RWPE1 (cell line): ENCODE measurements around the gene NFIA.

Experiments used
- CTCF ChIA-PET: fragments of 350-600 bp; sonication (Branson Sonifier 250); formaldehyde crosslinking; extraction: SDS; loops from one replicate; lab custom pipeline; 2021; lab: Yijun Ruan, JAX
- POLR2A ChIA-PET: fragments of 400-600 bp; formaldehyde crosslinking; extraction: SDS; loops from one replicate; lab custom pipeline; 2020; ENCODE audit warnings: antibody characterized with exemption; ENCODE audit not compliant: low non-redundant PET; lab: Yijun Ruan, JAX
- DNase-seq: peaks from one replicate; pipeline ENCODE4 v3.0.0; 2012; ENCODE audit warnings: low spot score
- H3K27ac ChIP-seq: fragments of 450-650 bp; 2 replicates; pipeline ENCODE4 v1.5.1; 2017
- TF ChIP-seq, protein P1 (sequence below): fragments of 450-650 bp; conservative IDR thresholded peaks from 2 replicates; pipeline ENCODE4 v1.5.1; 2017; ENCODE audit warnings: low read depth, mild to moderate bottlenecking

Gene NFIA

DNA sequence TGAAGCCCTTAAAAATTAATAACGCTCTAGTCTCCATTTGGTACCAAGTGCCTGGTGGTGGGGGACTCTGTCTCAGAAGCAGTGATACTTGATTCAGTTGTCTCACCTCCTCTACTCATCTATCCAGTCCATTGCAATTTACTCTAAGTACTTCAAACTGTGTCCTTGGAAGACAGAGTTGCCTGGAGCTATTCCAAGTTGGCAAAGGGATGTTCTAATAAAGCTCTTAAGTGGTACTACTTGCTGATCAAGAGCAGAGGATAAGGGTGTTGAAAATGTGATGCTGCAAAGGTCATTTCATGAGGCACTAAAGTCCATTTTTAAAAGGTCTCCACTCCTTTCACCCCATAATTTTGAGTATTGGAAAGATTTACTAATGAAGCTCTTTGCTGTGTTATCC is 142.2 kb downstream of the NFIA start:
- ChIA-PET POLR2A (no interaction called here), CTCF (no interaction called here)
- DNase-seq: no peak
- H3K27ac ChIP-seq: no peak overlapping the region
- TF ChIP-seq, protein P1, sequence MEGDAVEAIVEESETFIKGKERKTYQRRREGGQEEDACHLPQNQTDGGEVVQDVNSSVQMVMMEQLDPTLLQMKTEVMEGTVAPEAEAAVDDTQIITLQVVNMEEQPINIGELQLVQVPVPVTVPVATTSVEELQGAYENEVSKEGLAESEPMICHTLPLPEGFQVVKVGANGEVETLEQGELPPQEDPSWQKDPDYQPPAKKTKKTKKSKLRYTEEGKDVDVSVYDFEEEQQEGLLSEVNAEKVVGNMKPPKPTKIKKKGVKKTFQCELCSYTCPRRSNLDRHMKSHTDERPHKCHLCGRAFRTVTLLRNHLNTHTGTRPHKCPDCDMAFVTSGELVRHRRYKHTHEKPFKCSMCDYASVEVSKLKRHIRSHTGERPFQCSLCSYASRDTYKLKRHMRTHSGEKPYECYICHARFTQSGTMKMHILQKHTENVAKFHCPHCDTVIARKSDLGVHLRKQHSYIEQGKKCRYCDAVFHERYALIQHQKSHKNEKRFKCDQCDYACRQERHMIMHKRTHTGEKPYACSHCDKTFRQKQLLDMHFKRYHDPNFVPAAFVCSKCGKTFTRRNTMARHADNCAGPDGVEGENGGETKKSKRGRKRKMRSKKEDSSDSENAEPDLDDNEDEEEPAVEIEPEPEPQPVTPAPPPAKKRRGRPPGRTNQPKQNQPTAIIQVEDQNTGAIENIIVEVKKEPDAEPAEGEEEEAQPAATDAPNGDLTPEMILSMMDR: no peak

DNA sequence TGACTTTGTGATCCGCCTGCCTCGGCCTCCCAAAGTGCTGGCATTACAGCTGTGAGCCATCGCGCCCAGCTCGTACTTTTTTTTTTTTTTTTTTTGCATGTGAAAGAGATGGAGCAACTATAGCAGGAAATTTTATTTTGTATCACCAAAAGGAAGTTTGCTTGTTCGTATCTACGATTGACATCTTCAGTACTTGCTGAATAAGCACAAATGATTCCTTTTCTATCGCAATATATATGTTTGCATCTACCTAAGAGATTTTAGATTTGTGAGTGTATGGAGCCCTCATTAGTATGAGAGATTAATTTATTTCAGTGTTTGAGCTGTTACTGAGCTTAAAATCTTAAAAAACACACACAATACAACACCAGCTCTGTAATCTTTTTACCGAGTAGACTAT is 143.1 kb downstream of the NFIA start:
- no peak overlapping the region for H3K27ac ChIP-seq
- POLR2A ChIA-PET: no interaction called here
- CTCF ChIA-PET: interaction anchor here (0.6 to 0.7 kb wide), 3 partner anchors 37 to 607 kb away, joined by 3 to 4 read pairs (median 3); no protein-coding TSS in a partner anchor
- TF ChIP-seq, protein P1: no peak
- no peak for DNase-seq

DNA sequence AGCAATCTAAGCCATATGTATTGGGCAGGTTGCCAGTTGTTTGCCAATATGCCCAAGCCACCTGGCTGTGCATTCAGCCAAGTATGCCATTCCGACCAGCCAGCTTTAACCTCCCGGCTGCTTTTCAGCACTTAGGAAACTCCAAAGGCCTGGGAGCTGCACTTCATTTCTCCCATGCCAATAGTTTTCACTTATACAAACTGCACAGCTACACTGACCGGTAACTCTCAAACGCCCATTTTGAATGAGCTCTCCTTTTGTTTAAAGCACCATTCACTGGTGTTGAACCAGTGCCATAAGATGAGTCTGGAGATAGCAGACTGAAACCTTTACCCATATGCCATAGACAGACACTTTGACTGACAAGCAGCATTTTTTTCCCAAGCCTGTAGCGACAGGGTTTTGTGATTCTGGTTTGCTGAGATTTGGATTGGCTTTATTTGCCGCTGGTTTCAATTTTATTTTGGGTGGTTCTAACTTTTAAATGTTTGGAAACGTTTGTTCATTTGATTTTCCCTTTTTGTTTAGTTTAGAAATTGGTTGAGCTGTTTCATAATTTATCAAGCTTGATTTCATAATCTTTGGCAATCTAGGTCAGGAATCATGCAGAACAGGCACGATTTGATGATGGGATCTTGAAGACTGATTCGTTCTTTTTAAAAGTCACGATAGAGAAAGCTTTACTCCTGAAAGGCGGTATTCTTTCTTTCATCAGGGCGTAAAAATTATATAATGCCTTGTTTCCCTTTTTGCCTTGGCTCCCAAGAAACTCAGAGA is 144.6 kb downstream of the NFIA start:
- no peak for DNase-seq
- POLR2A ChIA-PET: no interaction called here
- peak overlapping the region; percentile 73 for H3K27ac ChIP-seq
- CTCF ChIA-PET: interaction anchor here (0.8 kb wide), 1 partner anchor 11 kb away, joined by 4 read pairs; no protein-coding TSS in a partner anchor
- TF ChIP-seq, protein P1: no peak

DNA sequence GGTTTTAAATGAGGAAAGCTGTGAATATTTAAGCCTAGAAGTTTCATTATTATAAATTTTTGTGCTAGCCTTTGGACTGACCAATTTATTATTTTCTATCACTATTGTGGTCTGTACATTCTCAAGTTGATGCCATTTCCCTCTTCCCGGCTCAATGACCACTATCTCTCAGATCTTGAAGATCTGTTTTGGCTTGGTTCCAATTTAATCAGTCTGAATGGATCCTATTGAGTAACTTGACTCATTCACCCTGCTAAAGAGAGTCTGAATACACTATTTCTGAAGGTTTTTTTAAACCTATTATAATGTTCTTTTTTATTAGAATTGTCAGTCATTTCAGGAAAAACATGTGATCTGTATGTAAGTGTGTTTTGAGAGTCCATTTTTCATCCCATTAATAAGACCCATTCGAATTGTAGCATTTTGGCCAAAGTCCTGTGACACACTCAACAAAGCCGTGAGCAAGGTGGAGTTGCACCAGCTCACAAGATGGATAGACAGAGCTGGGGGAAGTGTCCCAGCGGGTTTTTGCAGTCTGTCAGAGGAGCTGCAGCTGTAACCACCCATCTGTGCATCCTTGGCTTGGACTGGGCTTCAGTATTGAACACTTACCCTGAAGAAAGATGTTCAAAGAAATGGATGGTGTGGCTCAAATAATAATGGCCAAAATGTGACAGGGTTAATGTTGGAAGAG is 145.6 kb downstream of the NFIA start:
- no peak for DNase-seq
- TF ChIP-seq, protein P1: no peak
- no peak overlapping the region for H3K27ac ChIP-seq
- CTCF ChIA-PET: no interaction called here
- POLR2A ChIA-PET: no interaction called here

DNA sequence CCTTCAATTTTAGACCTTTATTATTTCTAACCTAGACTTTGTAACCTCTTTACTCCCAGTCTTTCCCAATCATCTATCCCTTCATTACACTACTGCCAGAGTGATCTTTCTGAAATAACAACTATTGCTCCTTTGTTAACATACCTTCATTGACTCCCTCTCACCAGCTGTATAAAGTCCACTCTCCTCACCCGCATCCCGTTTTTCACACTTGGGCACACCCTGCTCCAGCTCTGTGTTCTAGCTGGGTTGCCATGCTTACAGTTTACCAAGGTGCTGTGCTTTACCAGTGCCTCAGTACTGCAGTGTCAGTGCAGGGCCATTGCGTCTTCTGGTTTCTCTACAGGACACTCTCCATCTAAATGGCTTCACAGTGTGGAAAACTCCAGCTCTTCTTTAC is 148.2 kb downstream of the NFIA start:
- CTCF ChIA-PET: no interaction called here
- no peak overlapping the region for H3K27ac ChIP-seq
- TF ChIP-seq, protein P1: no peak
- no peak for DNase-seq
- POLR2A ChIA-PET: no interaction called here

DNA sequence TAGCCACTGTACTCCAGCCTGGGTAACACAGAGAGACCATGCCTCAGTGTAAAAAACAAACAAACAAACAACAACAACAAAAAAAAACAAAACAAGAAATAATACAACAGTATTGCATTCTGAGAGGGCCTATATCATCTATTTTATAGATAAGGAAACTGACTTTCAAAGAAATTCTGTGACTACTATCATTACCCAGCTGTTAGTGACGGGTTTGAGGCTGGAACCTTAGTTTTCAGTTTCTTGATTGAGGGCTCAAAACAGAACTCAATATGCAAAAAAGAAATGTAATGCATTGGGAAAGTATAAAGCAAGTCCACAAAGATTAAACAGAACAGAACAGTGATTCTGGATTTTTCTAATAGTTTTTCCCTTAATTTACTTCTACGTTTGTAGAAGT is 149.4 kb downstream of the NFIA start:
- TF ChIP-seq, protein P1: no peak

More for the DNA sequence above, 149.4 kb downstream of the NFIA start:
- H3K27ac ChIP-seq: no peak overlapping the region
- DNase-seq: no peak
- ChIA-PET CTCF (no interaction called here), POLR2A (no interaction called here)
